Measurements from ENCODE around the gene AP3D1. TPM values are rescaled to one million over a fixed set of nuclear protein-coding genes. Genes with fewer than 3 reads are reported as not detected.

Gene AP3D1
- total and polyA plus RNA-seq, 9 of the 15 experiments (the other 6 are each of a cell fraction or from before 2014, with no cell fraction given) = 1.2 to 86.1 (median 35.9) TPM

DNA sequence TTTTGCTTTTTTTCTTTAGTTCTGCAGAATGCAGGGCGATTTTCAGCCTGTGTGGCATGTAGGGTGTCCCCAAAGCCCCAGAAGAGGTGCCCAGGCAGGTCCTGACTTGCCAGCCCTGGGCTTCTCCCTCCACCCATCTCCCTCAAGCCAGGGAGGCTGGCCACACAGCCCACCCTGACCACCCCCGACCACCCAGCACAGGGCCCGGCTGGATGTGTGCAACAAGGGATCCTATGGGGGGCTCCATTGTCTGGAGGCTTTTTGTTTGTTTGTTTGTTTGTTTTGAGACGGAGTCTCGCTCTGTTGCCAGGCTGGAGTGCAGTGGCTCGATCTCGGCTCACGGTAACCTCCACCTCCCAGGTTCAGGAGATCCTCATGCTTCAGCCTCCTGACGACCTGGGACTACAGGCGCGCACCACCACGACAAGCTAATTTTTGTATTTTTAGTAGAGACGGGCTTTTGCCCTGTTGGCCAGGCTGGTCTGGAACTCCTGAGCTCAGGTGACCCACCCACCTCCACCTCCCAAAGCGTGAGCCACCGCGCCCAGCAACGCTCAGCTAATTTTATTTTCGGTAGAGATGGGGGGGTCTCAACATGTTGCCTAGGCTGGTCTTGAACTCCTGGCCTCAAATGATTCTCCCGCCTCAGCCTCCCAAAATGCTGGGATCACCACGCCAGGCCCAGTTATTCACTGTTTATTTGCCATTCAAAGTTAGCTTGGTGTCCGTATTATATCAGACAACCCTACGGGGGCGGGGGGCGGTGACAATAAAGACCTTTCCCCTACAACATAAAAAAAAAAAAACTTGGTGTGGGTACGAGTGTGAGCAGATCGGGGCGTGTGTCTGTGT is 92.6 kb downstream of the AP3D1 start (continued):
- TF ChIP-seq, protein P1, sequence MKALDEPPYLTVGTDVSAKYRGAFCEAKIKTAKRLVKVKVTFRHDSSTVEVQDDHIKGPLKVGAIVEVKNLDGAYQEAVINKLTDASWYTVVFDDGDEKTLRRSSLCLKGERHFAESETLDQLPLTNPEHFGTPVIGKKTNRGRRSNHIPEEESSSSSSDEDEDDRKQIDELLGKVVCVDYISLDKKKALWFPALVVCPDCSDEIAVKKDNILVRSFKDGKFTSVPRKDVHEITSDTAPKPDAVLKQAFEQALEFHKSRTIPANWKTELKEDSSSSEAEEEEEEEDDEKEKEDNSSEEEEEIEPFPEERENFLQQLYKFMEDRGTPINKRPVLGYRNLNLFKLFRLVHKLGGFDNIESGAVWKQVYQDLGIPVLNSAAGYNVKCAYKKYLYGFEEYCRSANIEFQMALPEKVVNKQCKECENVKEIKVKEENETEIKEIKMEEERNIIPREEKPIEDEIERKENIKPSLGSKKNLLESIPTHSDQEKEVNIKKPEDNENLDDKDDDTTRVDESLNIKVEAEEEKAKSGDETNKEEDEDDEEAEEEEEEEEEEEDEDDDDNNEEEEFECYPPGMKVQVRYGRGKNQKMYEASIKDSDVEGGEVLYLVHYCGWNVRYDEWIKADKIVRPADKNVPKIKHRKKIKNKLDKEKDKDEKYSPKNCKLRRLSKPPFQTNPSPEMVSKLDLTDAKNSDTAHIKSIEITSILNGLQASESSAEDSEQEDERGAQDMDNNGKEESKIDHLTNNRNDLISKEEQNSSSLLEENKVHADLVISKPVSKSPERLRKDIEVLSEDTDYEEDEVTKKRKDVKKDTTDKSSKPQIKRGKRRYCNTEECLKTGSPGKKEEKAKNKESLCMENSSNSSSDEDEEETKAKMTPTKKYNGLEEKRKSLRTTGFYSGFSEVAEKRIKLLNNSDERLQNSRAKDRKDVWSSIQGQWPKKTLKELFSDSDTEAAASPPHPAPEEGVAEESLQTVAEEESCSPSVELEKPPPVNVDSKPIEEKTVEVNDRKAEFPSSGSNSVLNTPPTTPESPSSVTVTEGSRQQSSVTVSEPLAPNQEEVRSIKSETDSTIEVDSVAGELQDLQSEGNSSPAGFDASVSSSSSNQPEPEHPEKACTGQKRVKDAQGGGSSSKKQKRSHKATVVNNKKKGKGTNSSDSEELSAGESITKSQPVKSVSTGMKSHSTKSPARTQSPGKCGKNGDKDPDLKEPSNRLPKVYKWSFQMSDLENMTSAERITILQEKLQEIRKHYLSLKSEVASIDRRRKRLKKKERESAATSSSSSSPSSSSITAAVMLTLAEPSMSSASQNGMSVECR (CRISPR knock-in tag; IDR thresholded peaks at IDR 0.05) = no peak
- TF ChIP-seq, protein P2, sequence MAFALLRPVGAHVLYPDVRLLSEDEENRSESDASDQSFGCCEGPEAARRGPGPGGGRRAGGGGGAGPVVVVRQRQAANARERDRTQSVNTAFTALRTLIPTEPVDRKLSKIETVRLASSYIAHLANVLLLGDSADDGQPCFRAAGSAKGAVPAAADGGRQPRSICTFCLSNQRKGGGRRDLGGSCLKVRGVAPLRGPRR (CRISPR knock-in tag; IDR thresholded peaks at IDR 0.05) = 0 out of 2 replicates have a peak, but pooled peaks have one; percentile 3
- peak; percentile 44 for TF ChIP-seq DDX20 (tag; IDR thresholded peaks at IDR 0.05; ENCODE audit: low read depth)
- TF ChIP-seq THRAP3 (IDR thresholded peaks at IDR 0.05; ENCODE audit: borderline replicate concordance) = peak; percentile 87; the same call in 1 of the 2 replicates
- TF ChIP-seq, protein P3, sequence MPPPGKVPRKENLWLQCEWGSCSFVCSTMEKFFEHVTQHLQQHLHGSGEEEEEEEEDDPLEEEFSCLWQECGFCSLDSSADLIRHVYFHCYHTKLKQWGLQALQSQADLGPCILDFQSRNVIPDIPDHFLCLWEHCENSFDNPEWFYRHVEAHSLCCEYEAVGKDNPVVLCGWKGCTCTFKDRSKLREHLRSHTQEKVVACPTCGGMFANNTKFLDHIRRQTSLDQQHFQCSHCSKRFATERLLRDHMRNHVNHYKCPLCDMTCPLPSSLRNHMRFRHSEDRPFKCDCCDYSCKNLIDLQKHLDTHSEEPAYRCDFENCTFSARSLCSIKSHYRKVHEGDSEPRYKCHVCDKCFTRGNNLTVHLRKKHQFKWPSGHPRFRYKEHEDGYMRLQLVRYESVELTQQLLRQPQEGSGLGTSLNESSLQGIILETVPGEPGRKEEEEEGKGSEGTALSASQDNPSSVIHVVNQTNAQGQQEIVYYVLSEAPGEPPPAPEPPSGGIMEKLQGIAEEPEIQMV (tag; conservative IDR thresholded peaks at IDR 0.05; ENCODE audit: low read depth) = peak; percentile 63; the same call in 1 of the 2 replicates
- no peak for TF ChIP-seq ZNF444 (CRISPR knock-in tag; IDR thresholded peaks at IDR 0.05)
- TF ChIP-seq, protein P4, sequence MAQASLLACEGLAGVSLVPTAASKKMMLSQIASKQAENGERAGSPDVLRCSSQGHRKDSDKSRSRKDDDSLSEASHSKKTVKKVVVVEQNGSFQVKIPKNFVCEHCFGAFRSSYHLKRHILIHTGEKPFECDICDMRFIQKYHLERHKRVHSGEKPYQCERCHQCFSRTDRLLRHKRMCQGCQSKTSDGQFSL (CRISPR knock-in tag; IDR thresholded peaks at IDR 0.05) = no peak
- TF ChIP-seq, protein P4 (tag; IDR thresholded peaks at IDR 0.05) = peak; percentile 57 to 89; a peak in 1 of 4 replicates
- TF ChIP-seq ZNF830 (CRISPR knock-in tag; IDR thresholded peaks at IDR 0.05) = 0 out of 2 replicates have a peak, but pooled peaks have one; percentile 30
- peak; percentile 29; the same call in 1 of the 2 replicates for TF ChIP-seq ZNF507 (tag; conservative IDR thresholded peaks at IDR 0.05)
- TF ChIP-seq ZNF217 (CRISPR knock-in tag; IDR thresholded peaks at IDR 0.05) = no peak
- 0 out of 2 replicates have a peak, but pooled peaks have one; percentile 15 for TF ChIP-seq SRSF3 (IDR thresholded peaks at IDR 0.05; ENCODE audit: insufficient read depth, low read length)
- peak; percentile 58; the same call in 1 of the 2 replicates for TF ChIP-seq ZNF384 (IDR thresholded peaks at IDR 0.05; ENCODE audit: low read depth, low read length)
